MM.1S (cell line): ENCODE measurements around the gene IGSF5.
A peak's percentile ranks its signal among the peaks of the same experiment; 100 is the strongest.

Experiments
- DNase-seq: peaks from one replicate; pipeline ENCODE4 v3.0.0-alpha.2; 2015
- H2AFZ ChIP-seq: fragments of 300-600 bp; sonication (generic); 2 replicates; pipeline ENCODE4 v1.6.0; 2016; ENCODE audit warnings: antibody characterized with exemption, low read length
- H3F3A ChIP-seq: fragments of 300-600 bp; sonication (generic); 2 replicates; pipeline ENCODE4 v1.6.1; 2016; ENCODE audit warnings: mild to moderate bottlenecking, antibody characterized with exemption, low read length, moderate library complexity, mixed read lengths; ENCODE audit not compliant: insufficient read depth
- H3K27ac ChIP-seq: fragments of 300-600 bp; sonication (generic); 2 replicates; pipeline ENCODE4 v1.5.1; 2016; ENCODE audit warnings: mild to moderate bottlenecking, low read length
- H3K27me3 ChIP-seq: fragments of 300-600 bp; sonication (generic); replicated peaks from 2 replicates; pipeline ENCODE4 v1.6.0; 2016; ENCODE audit warnings: low read length; ENCODE audit not compliant: insufficient read depth
- H3K36me3 ChIP-seq: fragments of 300-600 bp; sonication (generic); replicated peaks from 2 replicates; pipeline ENCODE4 v1.6.1; 2016; ENCODE audit warnings: mild to moderate bottlenecking, low read length, mixed read lengths; ENCODE audit not compliant: insufficient read depth
- H3K4me1 ChIP-seq: fragments of 300-600 bp; sonication (generic); 2 replicates; pipeline ENCODE4 v1.6.1; 2016; ENCODE audit warnings: low read length, mixed read lengths
- H3K4me2 ChIP-seq: fragments of 300-600 bp; sonication (generic); 2 replicates; pipeline ENCODE4 v1.6.0; 2016; ENCODE audit warnings: low read depth, low read length
- H3K4me3 ChIP-seq: fragments of 300-600 bp; sonication (generic); 2 replicates; pipeline ENCODE4 v1.5.1; 2016; ENCODE audit warnings: low read length, mixed read lengths
- H3K79me2 ChIP-seq: fragments of 300-600 bp; sonication (generic); 2 replicates; pipeline ENCODE4 v1.6.1; 2016; ENCODE audit warnings: mixed run types, low read length, mixed read lengths
- H3K9ac ChIP-seq: fragments of 300-600 bp; sonication (generic); 2 replicates; pipeline ENCODE4 v1.6.1; 2016; ENCODE audit warnings: low read length, mixed read lengths
- H3K9me2 ChIP-seq: fragments of 300-600 bp; sonication (generic); replicated peaks from 2 replicates; pipeline ENCODE4 v1.6.1; 2016; ENCODE audit warnings: mild to moderate bottlenecking, low read length, mixed read lengths; ENCODE audit not compliant: insufficient read depth
- H3K9me3 ChIP-seq: fragments of 300-600 bp; sonication (generic); replicated peaks from 2 replicates; pipeline ENCODE4 v1.6.1; 2016; ENCODE audit warnings: mild to moderate bottlenecking, low read length, mixed read lengths; ENCODE audit not compliant: insufficient read depth
- H4K20me1 ChIP-seq: fragments of 300-600 bp; sonication (generic); 2 replicates; pipeline ENCODE4 v1.6.1; 2016; ENCODE audit warnings: mild to moderate bottlenecking, low read length, moderate library complexity, mixed read lengths; ENCODE audit not compliant: insufficient read depth
- CTCF ChIP-seq: fragments of 300-600 bp; sonication (generic); IDR thresholded peaks from 2 replicates; pipeline ENCODE4 v1.5.1; 2016; ENCODE audit warnings: antibody characterized with exemption, low read length, mixed read lengths
- EZH2 ChIP-seq: fragments of 300-600 bp; sonication (generic); optimal IDR thresholded peaks from 2 replicates; pipeline ENCODE3; 2017; ENCODE audit warnings: low read depth, mild to moderate bottlenecking, antibody characterized with exemption, low read length, mixed read lengths
- EZH2phosphoT487 ChIP-seq: fragments of 300-600 bp; sonication (generic); IDR thresholded peaks from 2 replicates; pipeline ENCODE4 v1.6.1; 2018; ENCODE audit warnings: antibody characterized with exemption, low read length

The IGSF5 gene

GRCh38 chr21:39703578-39703977 is 41.4 kb upstream of the IGSF5 start:
- Histone ChIP-seq H3K4me3 (no peak overlapping the region), H3K9me2 (no peaks in the 10 kb centered on the region), H3K9ac (no peak overlapping the region), H3K27me3 (no peaks in the 10 kb centered on the region), H3K79me2 (no peaks in the 10 kb centered on the region), H3K9me3 (no peaks in the 10 kb centered on the region), H3K4me1 (no peaks in the 10 kb centered on the region), H3K36me3 (no peaks in the 10 kb centered on the region), H3F3A (no peaks in the 10 kb centered on the region), H3K4me2 (no peak overlapping the region), H2AFZ (no peak overlapping the region), H3K27ac (no peak overlapping the region), H4K20me1 (no peaks in the 10 kb centered on the region)
- DNase-seq = no peak
- TF ChIP-seq CTCF = no peak
- TF ChIP-seq EZH2 = no peak
- no peak for TF ChIP-seq EZH2phosphoT487

DNA sequence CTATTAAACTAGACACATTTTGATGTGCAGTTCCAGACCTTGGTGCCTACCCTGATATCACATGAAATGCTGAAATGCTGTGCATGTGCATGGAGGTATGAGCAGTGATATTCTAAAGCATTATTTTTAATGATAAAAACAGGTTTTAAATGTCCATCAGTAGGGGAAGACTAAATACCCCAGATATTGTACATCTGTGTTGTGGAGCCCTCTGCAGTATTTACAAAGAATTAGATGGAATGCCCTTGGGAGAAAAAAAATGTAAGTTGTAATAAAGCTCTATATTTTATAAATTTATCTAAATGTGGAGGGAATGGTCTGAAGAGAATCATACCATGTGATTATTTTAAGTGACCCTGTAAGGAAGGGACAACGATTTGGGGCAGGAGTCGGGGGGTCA is 39.1 kb upstream of the IGSF5 start:
- no peaks in the 10 kb centered on the region for H3K79me2 ChIP-seq
- no peaks in the 10 kb centered on the region for H3K4me1 ChIP-seq
- H3K9me2 ChIP-seq = no peaks in the 10 kb centered on the region
- H3F3A ChIP-seq = no peaks in the 10 kb centered on the region
- H3K4me2 ChIP-seq = no peak overlapping the region
- H2AFZ ChIP-seq = no peak overlapping the region
- no peak overlapping the region for H3K4me3 ChIP-seq
- TF ChIP-seq EZH2phosphoT487 (no peak), CTCF (peak; percentile 36)
- no peak overlapping the region for H3K9ac ChIP-seq
- no peaks in the 10 kb centered on the region for H4K20me1 ChIP-seq
- DNase-seq = peak; percentile 25
- no peaks in the 10 kb centered on the region for H3K9me3 ChIP-seq
- no peaks in the 10 kb centered on the region for H3K36me3 ChIP-seq
- H3K27me3 ChIP-seq = no peaks in the 10 kb centered on the region
- no peak overlapping the region for H3K27ac ChIP-seq

DNA sequence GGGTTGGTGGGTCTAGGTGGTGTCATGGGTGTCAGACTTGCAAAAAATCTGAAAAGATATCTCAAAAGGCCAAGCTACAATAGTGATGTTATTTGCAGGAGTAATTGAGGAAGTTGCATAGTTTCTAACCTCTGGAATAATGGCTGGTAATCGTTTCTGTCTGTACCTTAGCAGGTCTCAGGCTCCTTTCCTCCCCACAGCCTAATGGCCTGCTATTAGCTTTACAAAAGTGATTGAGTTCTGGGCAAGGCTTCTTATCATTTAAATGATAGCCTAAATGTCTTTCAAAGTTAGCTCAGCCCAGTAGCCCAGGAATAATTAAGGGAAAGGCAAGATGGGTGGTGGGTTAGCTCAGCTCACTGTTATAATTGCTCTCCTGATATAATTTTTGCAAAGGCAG is 37.7 kb upstream of the IGSF5 start:
- TF ChIP-seq EZH2 (no peak), CTCF (no peak), EZH2phosphoT487 (no peak)
- Histone ChIP-seq H3K27ac (no peak overlapping the region), H3F3A (no peaks in the 10 kb centered on the region)

GRCh38 chr21:39710866-39711265 is 34.1 kb upstream of the IGSF5 start:
- no peak overlapping the region for H3K4me3 ChIP-seq
- TF ChIP-seq EZH2phosphoT487 (no peak), CTCF (no peak), EZH2 (no peak)
- H4K20me1 ChIP-seq = no peaks in the 10 kb centered on the region
- H3K79me2 ChIP-seq = no peaks in the 10 kb centered on the region
- no peak overlapping the region for H2AFZ ChIP-seq
- H3K27me3 ChIP-seq = no peaks in the 10 kb centered on the region
- no peak overlapping the region for H3K9ac ChIP-seq
- no peak overlapping the region for H3K27ac ChIP-seq
- H3K9me3 ChIP-seq = no peaks in the 10 kb centered on the region
- no peaks in the 10 kb centered on the region for H3K4me1 ChIP-seq
- no peaks in the 10 kb centered on the region for H3K36me3 ChIP-seq
- no peak overlapping the region for H3K4me2 ChIP-seq
- no peaks in the 10 kb centered on the region for H3K9me2 ChIP-seq
- no peaks in the 10 kb centered on the region for H3F3A ChIP-seq
- no peak for DNase-seq

More for the DNA sequence above, 37.7 kb upstream of the IGSF5 start:
- Histone ChIP-seq H3K4me3 (no peak overlapping the region), H3K4me2 (no peak overlapping the region), H3K27me3 (no peaks in the 10 kb centered on the region), H4K20me1 (no peaks in the 10 kb centered on the region), H2AFZ (no peak overlapping the region), H3K9ac (no peak overlapping the region), H3K9me3 (no peaks in the 10 kb centered on the region), H3K79me2 (no peaks in the 10 kb centered on the region), H3K9me2 (no peaks in the 10 kb centered on the region), H3K36me3 (no peaks in the 10 kb centered on the region), H3K4me1 (no peaks in the 10 kb centered on the region)
- DNase-seq = no peak
